H1 (cell line): ENCODE data around the gene AGAP1. TPM values are rescaled to one million over a fixed set of nuclear protein-coding genes. Genes with fewer than 3 reads are reported as not detected.

Source experiments
- CTCF ChIA-PET: fragments of 300-600 bp; sonication (Branson Sonifier 250); formaldehyde crosslinking; loops from one replicate; lab custom pipeline; 2021; ENCODE audit not compliant: partially characterized antibody; lab: Charles Lee
- POLR2A ChIA-PET: fragments of 300-600 bp; sonication (Branson Sonifier 250); formaldehyde crosslinking; loops from one replicate; lab custom pipeline; 2021; ENCODE audit warnings: inconsistent platforms; ENCODE audit not compliant: partially characterized antibody; lab: Charles Lee
- DNase-seq, 2 experiments: peaks; one replicate each; pipeline versions ENCODE4 v3.0.0 to v3.0.0-alpha.2; 2010 to 2022; ENCODE audit warnings: low spot score in 2 of 2, low read depth in 1 of 2, mixed read lengths in 1 of 2
- FAIRE-seq: peaks from 2 replicates; lab custom pipeline; 2011; peaks lifted over from hg19 to GRCh38; lab: Jason Lieb, UNC
- H2AFZ ChIP-seq: 2 replicates; pipeline ENCODE4 v1.8.1; 2012; ENCODE audit warnings: low read length, inconsistent platforms
- H2AK5ac ChIP-seq: 2 replicates; pipeline ENCODE4 v1.6.1; 2013; ENCODE audit warnings: low read depth, low read length
- H2BK120ac ChIP-seq: replicated peaks from 2 replicates; pipeline ENCODE3; 2013; ENCODE audit warnings: low read depth, low read length, inconsistent platforms
- H2BK12ac ChIP-seq: 2 replicates; pipeline ENCODE4 v1.6.1; 2013; ENCODE audit warnings: low read depth, low read length
- H2BK15ac ChIP-seq: 2 replicates; pipeline ENCODE4 v1.6.1; 2013; ENCODE audit warnings: low read length
- H2BK20ac ChIP-seq: 2 replicates; pipeline ENCODE4 v1.6.1; 2013; ENCODE audit warnings: low read length
- H2BK5ac ChIP-seq: 2 replicates; pipeline ENCODE4 v1.6.1; 2013; ENCODE audit warnings: low read depth, low read length
- H3K14ac ChIP-seq: 2 replicates; pipeline ENCODE4 v1.6.1; 2013; ENCODE audit warnings: inconsistent platforms; ENCODE audit not compliant: insufficient read length
- H3K18ac ChIP-seq: 2 replicates; pipeline ENCODE4 v1.6.1; 2013; ENCODE audit warnings: low read length; ENCODE audit errors: extremely low read depth
- H3K23ac ChIP-seq: 2 replicates; pipeline ENCODE4 v1.6.1; 2013; ENCODE audit warnings: inconsistent platforms; ENCODE audit not compliant: insufficient read length
- H3K23me2 ChIP-seq: 2 replicates; pipeline ENCODE4 v1.6.1; 2013; ENCODE audit warnings: low read depth, low read length
- H3K27ac ChIP-seq: 2 replicates; pipeline ENCODE4 v1.6.1; 2011; ENCODE audit warnings: low read depth, low read length, inconsistent platforms
- H3K27me3 ChIP-seq, 4 experiments: replicated peaks in 1 of 4; 1 replicate in 1 of 4; 2 replicates in 3 of 4; pipeline versions ENCODE4 v1.6.1 to v1.8.1; 2011 to 2013; ENCODE audit warnings: low read length in 3 of 4, mild to moderate bottlenecking in 3 of 4, inconsistent platforms in 2 of 4, mixed read lengths in 2 of 4, moderate library complexity in 1 of 4; ENCODE audit not compliant: control insufficient read depth in 3 of 4, insufficient read depth in 3 of 4; ENCODE audit errors: extremely low read depth in 1 of 4
- H3K36me3 ChIP-seq, 4 experiments: 2 replicates each; pipeline versions ENCODE4 v1.6.1 to v1.8.1; 2011 to 2013; ENCODE audit warnings: mild to moderate bottlenecking in 4 of 4, low read length in 3 of 4, moderate library complexity in 2 of 4, control low read depth in 1 of 4, inconsistent platforms in 1 of 4; ENCODE audit not compliant: insufficient read depth in 4 of 4, control insufficient read depth in 2 of 4
- H3K4ac ChIP-seq: replicated peaks from 2 replicates; pipeline ENCODE3; 2013; ENCODE audit warnings: low read length, low read depth, mixed read lengths, inconsistent platforms; ENCODE audit not compliant: insufficient read length
- H3K4me1 ChIP-seq, 4 experiments: replicated peaks in 1 of 4; 1 replicate in 1 of 4; 2 replicates in 3 of 4; pipeline versions ENCODE4 v1.6.1 to v1.8.1; 2011 to 2013; ENCODE audit warnings: low read length in 3 of 4, inconsistent platforms in 2 of 4, mixed read lengths in 1 of 4; ENCODE audit not compliant: insufficient read depth in 4 of 4, control insufficient read depth in 3 of 4
- H3K4me2 ChIP-seq, 2 experiments: 2 replicates each; pipeline versions ENCODE4 v1.6.1 to v1.8.1; 2011 to 2013; ENCODE audit warnings: low read depth in 2 of 2, low read length in 2 of 2, control low read depth in 1 of 2, inconsistent platforms in 1 of 2, mild to moderate bottlenecking in 1 of 2; ENCODE audit not compliant: insufficient read depth in 1 of 2
- H3K4me3 ChIP-seq, 4 experiments: fragments of 200-600, 300-600 bp in 1 of 4; sonication (generic), shearing (Covaris generic), sonication (Bioruptor Twin) in 1 of 4; 2 replicates each; pipeline versions ENCODE4 v1.5.1 to v1.8.1; 2011 to 2016; ENCODE audit warnings: low read length in 4 of 4, low read depth in 3 of 4, control low read depth in 2 of 4, inconsistent platforms in 2 of 4, mild to moderate bottlenecking in 2 of 4, mixed read lengths in 1 of 4, moderate library complexity in 1 of 4; ENCODE audit not compliant: insufficient read depth in 2 of 4; ENCODE audit errors: extremely low read depth in 1 of 4
- H3K56ac ChIP-seq: replicated peaks from 2 replicates; pipeline ENCODE3; 2013; ENCODE audit warnings: low read depth, mild to moderate bottlenecking, mixed read lengths, low read length, inconsistent platforms; ENCODE audit not compliant: insufficient read length
- H3K79me1 ChIP-seq: 2 replicates; pipeline ENCODE4 v1.6.1; 2013; ENCODE audit warnings: low read depth, low read length, control low read depth
- H3K79me2 ChIP-seq, 2 experiments: 2 replicates each; pipeline versions ENCODE4 v1.6.1 to v1.8.1; 2012 to 2013; ENCODE audit warnings: low read length in 2 of 2, mild to moderate bottlenecking in 2 of 2, inconsistent platforms in 1 of 2; ENCODE audit not compliant: insufficient read depth in 2 of 2, control insufficient read depth in 1 of 2
- H3K9ac ChIP-seq, 4 experiments: replicated peaks in 1 of 4; 1 replicate in 1 of 4; 2 replicates in 3 of 4; pipeline versions ENCODE4 v1.6.1 to v1.8.1; 2011 to 2013; ENCODE audit warnings: low read depth in 3 of 4, low read length in 3 of 4, control low read depth in 2 of 4, mild to moderate bottlenecking in 2 of 4, moderate library complexity in 2 of 4, inconsistent platforms in 1 of 4; ENCODE audit errors: extremely low read depth in 1 of 4
- H3K9me3 ChIP-seq, 2 experiments: 2 replicates each; pipeline versions ENCODE4 v1.6.1 to v1.8.1; 2012 to 2013; ENCODE audit warnings: mild to moderate bottlenecking in 2 of 2, moderate library complexity in 2 of 2, control low read depth in 1 of 2, inconsistent platforms in 1 of 2, low read depth in 1 of 2, low read length in 1 of 2, mixed read lengths in 1 of 2; ENCODE audit not compliant: insufficient read depth in 2 of 2
- H4K20me1 ChIP-seq, 2 experiments: replicated peaks in 1 of 2; 2 replicates each; pipeline versions ENCODE3 to v1.8.1; 2011 to 2013; ENCODE audit warnings: inconsistent platforms in 2 of 2, low read length in 2 of 2, mild to moderate bottlenecking in 1 of 2; ENCODE audit not compliant: insufficient read depth in 2 of 2, control insufficient read depth in 1 of 2
- H4K5ac ChIP-seq: 2 replicates; pipeline ENCODE4 v1.6.1; 2013; ENCODE audit warnings: low read length, low read depth, mixed read lengths, inconsistent platforms; ENCODE audit not compliant: insufficient read length
- H4K8ac ChIP-seq: 2 replicates; pipeline ENCODE4 v1.8.0; 2013; ENCODE audit warnings: mild to moderate bottlenecking, moderate library complexity, low read length, inconsistent platforms; ENCODE audit not compliant: insufficient read depth; ENCODE audit errors: extremely low read depth
- H4K91ac ChIP-seq: replicated peaks from 2 replicates; pipeline ENCODE3; 2013; ENCODE audit warnings: low read length, mixed read lengths, inconsistent platforms; ENCODE audit not compliant: insufficient read length
- BACH1 ChIP-seq: IDR thresholded peaks from 2 replicates; pipeline ENCODE4 v1.6.1; 2012; ENCODE audit warnings: low read length, improper control_type of control experiment
- CEBPB ChIP-seq: IDR thresholded peaks from 2 replicates; pipeline ENCODE4 v1.6.1; 2012; ENCODE audit warnings: low read depth, low read length
- HDAC2 ChIP-seq, 2 experiments: fragments of 300-600 bp in 1 of 2; sonication (generic) in 1 of 2; IDR thresholded peaks; 2 replicates each; pipeline ENCODE4 v1.6.1; 2011 to 2012; ENCODE audit warnings: low read depth in 2 of 2, low read length in 2 of 2, mild to moderate bottlenecking in 2 of 2, moderate library complexity in 2 of 2, borderline replicate concordance in 1 of 2, inconsistent platforms in 1 of 2
- KDM1A ChIP-seq: fragments of 200-600, 300-600 bp; sonication (generic); IDR thresholded peaks from 2 replicates; pipeline ENCODE4 v1.7.1; 2016; ENCODE audit warnings: mild to moderate bottlenecking, low read length, borderline replicate concordance
- MAFK ChIP-seq: IDR thresholded peaks from 2 replicates; pipeline ENCODE4 v1.6.1; 2012; ENCODE audit warnings: low read depth, mild to moderate bottlenecking, improper control_type of control experiment, low read length
- POU5F1 ChIP-seq: IDR thresholded peaks from 2 replicates; pipeline ENCODE4 v1.6.1; 2011; ENCODE audit warnings: low read depth, mild to moderate bottlenecking, low read length, moderate library complexity
- RAD21 ChIP-seq, 2 experiments: IDR thresholded peaks in 1 of 2; conservative IDR thresholded peaks in 1 of 2; 2 replicates each; pipeline ENCODE4 v1.6.1; 2011; ENCODE audit warnings: low read depth in 2 of 2, low read length in 2 of 2, improper control_type of control experiment in 1 of 2, inconsistent platforms in 1 of 2, mild to moderate bottlenecking in 1 of 2, moderate library complexity in 1 of 2
- SIN3A ChIP-seq, 2 experiments: IDR thresholded peaks in 1 of 2; conservative IDR thresholded peaks in 1 of 2; 2 replicates each; pipeline ENCODE4 v1.6.1; 2011 to 2012; ENCODE audit warnings: low read length in 2 of 2, improper control_type of control experiment in 1 of 2, low read depth in 1 of 2, mild to moderate bottlenecking in 1 of 2
- SP1 ChIP-seq: IDR thresholded peaks from 2 replicates; pipeline ENCODE4 v1.6.1; 2011; ENCODE audit warnings: low read depth, low read length
- USF2 ChIP-seq: IDR thresholded peaks from 2 replicates; pipeline ENCODE4 v1.6.1; 2011; ENCODE audit warnings: low read length, improper control_type of control experiment
- YY1 ChIP-seq: IDR thresholded peaks from 2 replicates; pipeline ENCODE4 v1.6.1; 2011; ENCODE audit warnings: low read depth, mild to moderate bottlenecking, low read length
- WGBS, 2 experiments: shearing (Covaris generic) in 1 of 2; methylation state at CpG; one replicate each; pipeline versions ENCODE4 v1.1.6 to v1.1.7; 2013 to 2015; ENCODE audit warnings: low lambda C conversion rate in 2 of 2, mixed read lengths in 2 of 2, inconsistent platforms in 1 of 2, low coverage in 1 of 2, missing lambda C conversion rate in 1 of 2; ENCODE audit not compliant: insufficient replicate concordance in 2 of 2, insufficient coverage in 1 of 2, insufficient read length in 1 of 2; ENCODE audit errors: extremely low coverage in 1 of 2, missing lambda C conversion rate in 1 of 2; 5-methylcytosine and 5-hydroxymethylcytosine counted together
- polyA plus RNA-seq, 7 experiments: library from polyadenylated mRNA; depleted of rRNA in 3 of 7; stranded (reverse) in 5 of 7; unstranded in 2 of 7; fragments of >200 nt in 5 of 7; fragments of 200-250 nt in 2 of 7; gene quantifications; 1 replicate in 5 of 7; 2 replicates in 1 of 7; 4 replicates in 1 of 7; pipeline versions ENCODE4 v1.2.1 to v1.2.3, GENCODE V29; 2011 to 2013; ENCODE audit warnings: missing spikeins in 2 of 7, mixed read lengths in 2 of 7
- total RNA-seq: library from RNA; stranded (reverse); fragmentation: NEBNext Ultra II Directional; extraction: Animal tissue kit (Norgen Biotek cat#: 25700); gene quantifications from 2 replicates; pipeline ENCODE4 v1.2.1, GENCODE V29; 2021

The AGAP1 gene
- total and polyA plus RNA-seq, 2 of the 8 experiments (the other 6 are each of a cell fraction or from before 2014, with no cell fraction given): 18.1 to 39.4 TPM

GRCh38 chr2:235660484-235661082 lies 166.7 kb downstream of the AGAP1 start:
- H3K14ac ChIP-seq: no peak overlapping the region
- H4K8ac ChIP-seq: no peak overlapping the region; the same call in 1 of the 2 replicates
- no peak overlapping the region for H2AFZ ChIP-seq
- H4K20me1 ChIP-seq: no peaks in the 10 kb centered on the region
- no peak overlapping the region for H3K27ac ChIP-seq
- H3K79me2 ChIP-seq: peaks cover 0 to 65% of the 10 kb centered on the region in 2 experiments; a peak in 3 of 4 replicates
- peak overlapping the region; percentile 70; the same call in 1 of the 2 replicates for H2AK5ac ChIP-seq
- no peak overlapping the region for H2BK20ac ChIP-seq
- WGBS, 2 experiments: 91% methylated on average over 9 of the region's 9 CpGs; no CpG with 5 or more reads in 1 of the 2 experiments
- H3K27me3 ChIP-seq: no peaks in the 10 kb centered on the region
- peaks cover 5% of the 10 kb centered on the region; the same call in 1 of the 2 replicates for H3K79me1 ChIP-seq
- no peak overlapping the region; the same call in 1 of the 2 replicates for H3K18ac ChIP-seq
- no peak overlapping the region for H3K4me3 ChIP-seq
- ChIA-PET CTCF (interaction anchor here (0.6 to 0.7 kb wide), 2 partner anchors 11 to 68 kb away, joined by 3 read pairs; no protein-coding TSS in a partner anchor), POLR2A (interaction anchor here (0.6 kb wide), 1 partner anchor 137 kb away, joined by 3 read pairs; no protein-coding TSS in a partner anchor)
- no peaks in the 10 kb centered on the region for H3K36me3 ChIP-seq
- no peaks in the 10 kb centered on the region for H3K9me3 ChIP-seq
- H2BK120ac ChIP-seq: no peak overlapping the region
- no peak overlapping the region for H4K5ac ChIP-seq
- peak overlapping the region; percentile 18; the same call in 1 of the 2 replicates for H2BK5ac ChIP-seq
- DNase-seq (no peak), FAIRE-seq (no peak)
- no peak overlapping the region for H3K9ac ChIP-seq
- peak overlapping the region; percentile 29 for H4K91ac ChIP-seq
- 0 out of 2 replicates have a peak, but pooled peaks cover 2% of the 10 kb centered on the region for H3K23me2 ChIP-seq
- H2BK15ac ChIP-seq: peak overlapping the region; percentile 92; the same call in 1 of the 2 replicates
- peaks cover 23 to 53% (median 33%) of the 10 kb centered on the region in 4 experiments for H3K4me1 ChIP-seq
- peak overlapping the region; percentile 75; the same call in 1 of the 2 replicates for H2BK12ac ChIP-seq
- H3K56ac ChIP-seq: no peak overlapping the region
- H3K4ac ChIP-seq: no peak overlapping the region
- H3K4me2 ChIP-seq: peak overlapping the region in 1 of 2 experiments; percentile 21; a peak in 2 of 4 replicates
- no peak overlapping the region for H3K23ac ChIP-seq
- TF ChIP-seq MAFK (no peak), SIN3A (conservative IDR thresholded peaks at IDR 0.05 in 1 of 2, IDR thresholded peaks at IDR 0.05 in 1 of 2; ENCODE audit: low read depth in 1 of 2, low read length in 2 of 2) (no peak), CEBPB (no peak), KDM1A (no peak), YY1 (no peak), SP1 (no peak), RAD21 (IDR thresholded peaks at IDR 0.05 in 1 of 2, conservative IDR thresholded peaks at IDR 0.05 in 1 of 2; ENCODE audit: low read depth in 2 of 2, low read length in 2 of 2) (no peak), BACH1 (no peak), HDAC2 (IDR thresholded peaks at IDR 0.05; ENCODE audit: borderline replicate concordance in 1 of 2, low read depth in 2 of 2, low read length in 2 of 2) (no peak), POU5F1 (no peak), USF2 (no peak)
